Measurements from ENCODE around the gene CALHM4.

Gene CALHM4

DNA sequence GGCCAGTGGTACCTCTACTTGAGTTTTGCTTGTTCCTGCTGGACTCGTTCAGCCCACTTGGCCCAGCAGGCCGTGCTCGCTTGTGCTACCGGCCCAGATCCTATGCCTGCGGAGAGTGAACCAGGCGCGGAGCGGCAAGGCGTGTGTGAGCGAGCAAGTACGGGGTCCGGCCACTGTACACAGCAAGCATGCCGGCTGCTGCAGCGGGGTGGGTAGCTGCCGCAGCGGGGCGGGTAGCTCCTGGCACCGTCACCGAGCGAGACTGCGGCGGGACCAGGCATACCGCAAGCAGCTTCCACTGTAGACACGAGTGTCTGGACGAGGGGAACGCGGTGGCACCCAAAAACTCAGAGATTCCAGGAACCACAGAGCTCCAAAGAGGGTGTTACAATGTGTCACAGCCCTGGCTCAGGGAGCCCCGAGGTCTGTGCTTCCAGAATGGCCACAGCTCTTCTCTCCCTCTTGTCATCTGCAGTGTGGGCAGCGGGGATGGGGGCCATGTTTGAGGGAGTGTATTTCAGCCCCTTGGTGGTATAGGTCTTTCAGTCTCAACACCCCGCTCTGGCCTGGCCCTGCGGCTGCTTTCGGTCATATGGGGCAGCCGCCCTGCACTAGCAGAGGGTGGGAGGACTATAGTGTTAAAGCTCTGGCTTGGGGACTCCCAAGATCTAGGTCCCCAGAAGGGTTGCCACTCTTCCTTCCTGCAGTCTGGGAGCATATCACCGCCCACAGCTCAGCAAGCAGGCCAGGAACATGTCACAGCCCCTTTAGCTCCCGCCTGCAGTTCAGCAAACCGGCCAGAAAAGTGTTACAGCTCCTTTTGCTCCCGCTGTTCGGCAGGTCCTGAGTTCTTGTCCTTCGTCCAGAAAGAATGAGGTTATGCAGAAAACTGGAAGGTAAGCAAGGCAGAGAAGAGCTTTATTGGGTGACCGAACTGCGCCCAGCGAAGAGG is 11.6 kb downstream of the CALHM4 start:
- H3K9me3 ChIP-seq (ENCODE audit: insufficient read depth, low read length, severe bottlenecking): no peaks in the 10 kb centered on the region
- TF ChIP-seq, protein P1, sequence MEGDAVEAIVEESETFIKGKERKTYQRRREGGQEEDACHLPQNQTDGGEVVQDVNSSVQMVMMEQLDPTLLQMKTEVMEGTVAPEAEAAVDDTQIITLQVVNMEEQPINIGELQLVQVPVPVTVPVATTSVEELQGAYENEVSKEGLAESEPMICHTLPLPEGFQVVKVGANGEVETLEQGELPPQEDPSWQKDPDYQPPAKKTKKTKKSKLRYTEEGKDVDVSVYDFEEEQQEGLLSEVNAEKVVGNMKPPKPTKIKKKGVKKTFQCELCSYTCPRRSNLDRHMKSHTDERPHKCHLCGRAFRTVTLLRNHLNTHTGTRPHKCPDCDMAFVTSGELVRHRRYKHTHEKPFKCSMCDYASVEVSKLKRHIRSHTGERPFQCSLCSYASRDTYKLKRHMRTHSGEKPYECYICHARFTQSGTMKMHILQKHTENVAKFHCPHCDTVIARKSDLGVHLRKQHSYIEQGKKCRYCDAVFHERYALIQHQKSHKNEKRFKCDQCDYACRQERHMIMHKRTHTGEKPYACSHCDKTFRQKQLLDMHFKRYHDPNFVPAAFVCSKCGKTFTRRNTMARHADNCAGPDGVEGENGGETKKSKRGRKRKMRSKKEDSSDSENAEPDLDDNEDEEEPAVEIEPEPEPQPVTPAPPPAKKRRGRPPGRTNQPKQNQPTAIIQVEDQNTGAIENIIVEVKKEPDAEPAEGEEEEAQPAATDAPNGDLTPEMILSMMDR (IDR thresholded peaks at IDR 0.05; ENCODE audit: borderline replicate concordance, extremely low read depth, low read length, poor library complexity, severe bottlenecking): no peak
- TF ChIP-seq EZH2 (IDR thresholded peaks at IDR 0.05; ENCODE audit: borderline replicate concordance, low read depth, low read length, severe bottlenecking): no peak
- H3K4me2 ChIP-seq (ENCODE audit: insufficient read depth, low read length): no peak overlapping the region
- H3K27ac ChIP-seq (ENCODE audit: low read length): no peak overlapping the region
- peaks cover 14% of the 10 kb centered on the region for H3K4me1 ChIP-seq (ENCODE audit: insufficient read depth, low read length)
- no peak overlapping the region for H3K9ac ChIP-seq (ENCODE audit: low read depth, low read length)
- no peak overlapping the region for H3K4me3 ChIP-seq (ENCODE audit: low read depth in 1 of 2, low read length in 2 of 2)
- no peaks in the 10 kb centered on the region for H4K20me1 ChIP-seq (ENCODE audit: insufficient read depth, low read length)
- no peaks in the 10 kb centered on the region for H3K27me3 ChIP-seq (ENCODE audit: insufficient read depth, low read length, poor library complexity)
- no peak overlapping the region for H2AFZ ChIP-seq (ENCODE audit: low read depth, low read length)
- no peaks in the 10 kb centered on the region for H3K36me3 ChIP-seq (ENCODE audit: insufficient read depth, low read length)
- DNase-seq (no peak), ATAC-seq (ENCODE audit: insufficient read depth, low read depth) (no peak)
- H3K79me2 ChIP-seq (ENCODE audit: insufficient read depth, low read length): peaks cover 2% of the 10 kb centered on the region

DNA sequence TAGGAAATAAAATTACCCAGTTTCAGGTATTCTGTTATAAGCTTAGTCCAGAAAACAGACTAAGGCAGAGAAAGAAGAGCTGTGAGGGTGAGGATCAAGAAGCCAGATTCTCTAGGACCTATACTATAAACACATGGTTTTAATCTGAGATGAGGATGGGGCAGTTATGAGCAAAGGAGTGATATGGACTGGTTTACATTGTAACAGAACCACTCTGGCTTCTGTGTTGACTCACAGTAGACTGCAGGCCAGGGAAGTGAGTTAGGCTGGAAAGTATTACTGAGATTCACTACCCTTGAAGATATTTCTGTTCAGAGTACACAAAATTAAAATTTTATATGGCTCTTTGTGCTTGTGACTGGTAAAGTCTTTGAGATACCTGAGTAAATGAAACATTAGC is 14.6 kb downstream of the CALHM4 start:
- H3K4me1 ChIP-seq (ENCODE audit: insufficient read depth, low read length): peaks cover 26% of the 10 kb centered on the region
- TF ChIP-seq, protein P1 (IDR thresholded peaks at IDR 0.05; ENCODE audit: borderline replicate concordance, extremely low read depth, low read length, poor library complexity, severe bottlenecking): no peak
- TF ChIP-seq EZH2 (IDR thresholded peaks at IDR 0.05; ENCODE audit: borderline replicate concordance, low read depth, low read length, severe bottlenecking): no peak
- no peaks in the 10 kb centered on the region for H3K36me3 ChIP-seq (ENCODE audit: insufficient read depth, low read length)
- no peaks in the 10 kb centered on the region for H3K9me3 ChIP-seq (ENCODE audit: insufficient read depth, low read length, severe bottlenecking)
- no peaks in the 10 kb centered on the region for H3K27me3 ChIP-seq (ENCODE audit: insufficient read depth, low read length, poor library complexity)
- no peak overlapping the region for H3K9ac ChIP-seq (ENCODE audit: low read depth, low read length)
- no peak for DNase-seq
- H3K4me3 ChIP-seq (ENCODE audit: low read depth in 1 of 2, low read length in 2 of 2): no peak overlapping the region
- no peak overlapping the region for H2AFZ ChIP-seq (ENCODE audit: low read depth, low read length)
- peaks cover 8% of the 10 kb centered on the region; the same call in 1 of the 2 replicates for H4K20me1 ChIP-seq (ENCODE audit: insufficient read depth, low read length)
- ATAC-seq (ENCODE audit: insufficient read depth, low read depth): no peak
- H3K27ac ChIP-seq (ENCODE audit: low read length): no peak overlapping the region
- H3K79me2 ChIP-seq (ENCODE audit: insufficient read depth, low read length): peaks cover 29% of the 10 kb centered on the region
- H3K4me2 ChIP-seq (ENCODE audit: insufficient read depth, low read length): no peak overlapping the region

DNA sequence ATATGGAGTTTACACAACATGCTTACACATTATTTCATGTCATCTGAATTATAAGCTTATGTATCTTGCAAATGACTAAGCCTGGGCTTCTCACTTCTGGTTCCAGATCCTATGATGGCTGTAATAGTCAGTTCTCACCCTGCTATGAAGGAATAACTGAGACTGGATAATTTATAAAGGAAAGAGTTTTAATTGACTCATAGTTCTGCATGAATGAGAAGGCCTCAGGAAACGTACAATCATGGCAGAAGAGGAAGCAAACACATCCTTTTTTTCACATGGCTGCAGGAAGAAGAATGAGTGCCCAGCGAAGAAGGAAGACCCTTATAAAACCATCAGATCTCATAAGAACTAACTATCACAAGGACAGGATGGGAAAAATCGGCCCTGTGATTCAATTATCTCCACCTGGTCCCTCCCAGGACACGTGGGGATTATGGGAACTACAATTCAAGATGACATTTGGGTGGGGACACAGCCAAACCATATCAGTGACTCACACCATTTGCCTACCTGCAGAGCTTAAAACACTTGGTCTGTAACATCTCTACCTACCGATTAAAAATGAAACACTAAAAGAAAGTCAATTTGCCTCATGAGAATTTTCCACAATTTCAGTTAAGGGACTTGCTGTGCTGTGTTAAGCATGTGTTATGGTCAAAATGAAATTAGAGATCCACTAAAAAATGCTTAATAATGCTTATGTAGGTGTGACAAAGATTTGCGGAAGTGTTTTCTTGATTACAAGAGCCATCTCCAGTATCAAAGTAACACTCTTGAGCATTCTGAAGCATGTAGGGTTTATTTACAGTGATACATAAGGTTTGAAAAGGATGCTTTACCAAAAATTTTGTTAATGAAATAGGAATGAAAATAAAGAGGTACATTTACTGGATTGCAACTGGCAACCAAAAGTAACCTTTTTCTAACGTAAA is 15.5 kb downstream of the CALHM4 start:
- Histone ChIP-seq H3K27me3 (ENCODE audit: insufficient read depth, low read length, poor library complexity) (no peaks in the 10 kb centered on the region), H3K4me3 (ENCODE audit: low read depth in 1 of 2, low read length in 2 of 2) (no peak overlapping the region), H3K4me2 (ENCODE audit: insufficient read depth, low read length) (peak overlapping the region; percentile 71), H3K4me1 (ENCODE audit: insufficient read depth, low read length) (peaks cover 36% of the 10 kb centered on the region), H3K36me3 (ENCODE audit: insufficient read depth, low read length) (0 out of 2 replicates have a peak, but pooled peaks cover 1% of the 10 kb centered on the region), H4K20me1 (ENCODE audit: insufficient read depth, low read length) (peaks cover 13% of the 10 kb centered on the region; the same call in 1 of the 2 replicates), H3K79me2 (ENCODE audit: insufficient read depth, low read length) (peaks cover 39% of the 10 kb centered on the region), H3K9me3 (ENCODE audit: insufficient read depth, low read length, severe bottlenecking) (no peaks in the 10 kb centered on the region), H3K9ac (ENCODE audit: low read depth, low read length) (no peak overlapping the region), H2AFZ (ENCODE audit: low read depth, low read length) (no peak overlapping the region), H3K27ac (ENCODE audit: low read length) (no peak overlapping the region)
- no peak for ATAC-seq (ENCODE audit: insufficient read depth, low read depth)
- TF ChIP-seq, protein P1 (IDR thresholded peaks at IDR 0.05; ENCODE audit: borderline replicate concordance, extremely low read depth, low read length, poor library complexity, severe bottlenecking): no peak
- no peak for TF ChIP-seq EZH2 (IDR thresholded peaks at IDR 0.05; ENCODE audit: borderline replicate concordance, low read depth, low read length, severe bottlenecking)
- DNase-seq: no peak

All from DND-41 (cell line).